Ascending aorta (tissue), 2 donors: ENCODE results near the gene TBC1D3B. TPM values are rescaled to one million over a fixed set of nuclear protein-coding genes. Genes with fewer than 3 reads are reported as not detected.

ENCODE experiments used
- DNase-seq, 2 donors: peaks; one replicate each; pipeline ENCODE4 v3.0.0-alpha.2; 2019; ENCODE audit warnings: low spot score in 2 of 2
- H3K27ac ChIP-seq, 2 donors: fragments of 200-600 bp; sonication (generic); one replicate each; pipeline ENCODE4 v1.5.1; 2016 to 2017; ENCODE audit warnings: mild to moderate bottlenecking in 1 of 2
- H3K27me3 ChIP-seq: fragments of 200-600 bp; sonication (generic); one replicate; pipeline ENCODE4 v1.5.1; 2017
- H3K36me3 ChIP-seq, 2 donors: fragments of 200-600 bp; sonication (generic); one replicate each; pipeline ENCODE4 v1.5.1; 2016
- H3K4me1 ChIP-seq, 2 donors: fragments of 200-600 bp; sonication (generic); one replicate each; pipeline ENCODE4 v1.5.1; 2016 to 2017; ENCODE audit warnings: mild to moderate bottlenecking in 1 of 2
- H3K4me3 ChIP-seq, 2 donors: fragments of 200-600 bp; sonication (generic); one replicate each; pipeline ENCODE4 v1.5.1; 2016 to 2017; ENCODE audit warnings: mild to moderate bottlenecking in 1 of 2
- H3K9me3 ChIP-seq, 2 donors: fragments of 200-600 bp; sonication (generic); one replicate each; pipeline ENCODE4 v1.5.1; 2016
- CTCF ChIP-seq, 3 experiments: fragments of 200-600 bp in 2 of 3; fragments of 450-650 bp in 1 of 3; sonication (generic) in 2 of 3; IDR thresholded peaks; one replicate each; pipeline ENCODE4 v1.5.1; 2016 to 2019; ENCODE audit warnings: antibody characterized with exemption in 3 of 3, mild to moderate bottlenecking in 1 of 3, moderate library complexity in 1 of 3
- intact Hi-C: fragments of 100-400 bp; cut with DNase I; formaldehyde crosslinking; loops from one replicate; pipeline ENCODE4 v1.15.1; 2023
- total RNA-seq: library from RNA; depleted of rRNA; stranded (reverse); fragments of >200 nt; gene quantifications from one replicate; pipeline ENCODE4 v1.1.0, GENCODE V29; 2016

The TBC1D3B gene
- total RNA-seq, 1 donor from 2014 or later: not detected

GRCh38 chr17:36120221-36120620 lies 56.2 kb downstream of the TBC1D3B start:
- no peak for DNase-seq
- Histone ChIP-seq H3K27ac (no peak overlapping the region), H3K36me3 (no peaks in the 10 kb centered on the region), H3K9me3 (no peaks in the 10 kb centered on the region), H3K4me1 (no peaks in the 10 kb centered on the region), H3K4me3 (no peak overlapping the region), H3K27me3 (no peaks in the 10 kb centered on the region)
- TF ChIP-seq CTCF (IDR thresholded peaks at IDR 0.05): no peak
- intact Hi-C loops: no loop called here

GRCh38 chr17:36118477-36119353 lies 57.7 kb downstream of the TBC1D3B start:
- TF ChIP-seq CTCF (IDR thresholded peaks at IDR 0.05): no peak
- Histone ChIP-seq H3K4me1 (no peaks in the 10 kb centered on the region), H3K36me3 (no peaks in the 10 kb centered on the region), H3K4me3 (no peak overlapping the region), H3K9me3 (no peaks in the 10 kb centered on the region), H3K27ac (no peak overlapping the region), H3K27me3 (no peaks in the 10 kb centered on the region)
- no peak for DNase-seq
- intact Hi-C loops: no loop called here

- H3K27ac ChIP-seq: no peak overlapping the region
- no peak overlapping the region for H3K4me3 ChIP-seq
- H3K4me1 ChIP-seq: no peaks in the 10 kb centered on the region
- intact Hi-C loops: no loop called here
- H3K9me3 ChIP-seq: no peaks in the 10 kb centered on the region
- no peak for TF ChIP-seq CTCF (IDR thresholded peaks at IDR 0.05)
- H3K27me3 ChIP-seq: no peaks in the 10 kb centered on the region
- no peaks in the 10 kb centered on the region for H3K36me3 ChIP-seq
- DNase-seq: no peak
Measured at GRCh38 chr17:36117505-36118382, 58.7 kb downstream of the TBC1D3B start.

Other genes with a start within 250 kb of the TBC1D3B start
- gene RDM1, start 245.9 kb downstream of the TBC1D3B start, total RNA-seq: not detected
- gene LYZL6, start 232.9 kb downstream of the TBC1D3B start, total RNA-seq: not detected
- not detected for gene CCL16, start 195.1 kb downstream of the TBC1D3B start, total RNA-seq
- 168 TPM for gene CCL14, start 189.9 kb downstream of the TBC1D3B start, total RNA-seq
- gene CCL15, start 175.1 kb downstream of the TBC1D3B start, total RNA-seq: not detected
- gene CCL23, start 158.7 kb downstream of the TBC1D3B start, total RNA-seq: 29.7 TPM
- gene CCL18, start 112.4 kb downstream of the TBC1D3B start, total RNA-seq: not detected
- gene CCL3, start 86.5 kb downstream of the TBC1D3B start, total RNA-seq: not detected
- gene CCL4, start 72.8 kb downstream of the TBC1D3B start, total RNA-seq: not detected
- gene CCL3L1, start 20.1 kb upstream of the TBC1D3B start, total RNA-seq: not detected
- not detected for gene CCL4L2, start 34.4 kb upstream of the TBC1D3B start, total RNA-seq
- not detected for gene TBC1D3I, start 87.9 kb upstream of the TBC1D3B start, total RNA-seq
- gene TBC1D3G, start 147.2 kb upstream of the TBC1D3B start, total RNA-seq: not detected
- gene TBC1D3H, start 211.8 kb upstream of the TBC1D3B start, total RNA-seq: not detected